Stimulated activated memory B cell treated with anti-CD40 and anti-IgM and Interleukin-4, amounts not matched to agents 10 μg/mL and 1 μg/mL and 100 μg/mL, for 72 hours (primary cell): ENCODE data around the gene POLR2H.

Experiments
- ATAC-seq: fragments of 150-1000 bp; cut with Tn5 transposase; 2 replicates; pipeline ENCODE4 v1.10.0; 2021
- H3K27ac Mint-ChIP-seq: one replicate; pipeline ENCODE4 v1.8.0; 2022; ENCODE audit warnings: mild to moderate bottlenecking, mixed read lengths
- H3K27me3 Mint-ChIP-seq: one replicate; pipeline ENCODE4 v1.8.0; 2022; ENCODE audit warnings: mixed read lengths
- H3K36me3 Mint-ChIP-seq: one replicate; pipeline ENCODE4 v1.8.0; 2022; ENCODE audit warnings: mixed read lengths
- H3K4me1 Mint-ChIP-seq: one replicate; pipeline ENCODE4 v1.8.0; 2022; ENCODE audit warnings: mixed read lengths
- H3K4me3 Mint-ChIP-seq: one replicate; pipeline ENCODE4 v1.8.0; 2022; ENCODE audit warnings: mild to moderate bottlenecking, moderate library complexity, mixed read lengths
- H3K9me3 Mint-ChIP-seq: one replicate; pipeline ENCODE4 v1.8.0; 2022; ENCODE audit warnings: mixed read lengths

POLR2H gene

GRCh38 chr3:184368116-184368515 is 6.6 kb downstream of the POLR2H start:
- Mint-ChIP-seq H3K36me3 (peaks cover 32% of the 10 kb centered on the region), H3K27ac (no peak overlapping the region), H3K4me1 (peaks cover 21% of the 10 kb centered on the region), H3K27me3 (no peaks in the 10 kb centered on the region), H3K9me3 (no peaks in the 10 kb centered on the region), H3K4me3 (no peak overlapping the region)
- no peak for ATAC-seq

- Mint-ChIP-seq H3K9me3 (no peaks in the 10 kb centered on the region), H3K4me1 (peaks cover 17% of the 10 kb centered on the region), H3K4me3 (no peak overlapping the region), H3K36me3 (peaks cover 32% of the 10 kb centered on the region), H3K27ac (no peak overlapping the region), H3K27me3 (no peaks in the 10 kb centered on the region)
- ATAC-seq: no peak
Observed at GRCh38 chr3:184368586-184369183, 7.2 kb downstream of the POLR2H start.

- no peaks in the 10 kb centered on the region for H3K9me3 Mint-ChIP-seq
- H3K4me1 Mint-ChIP-seq: no peaks in the 10 kb centered on the region
- ATAC-seq: peak; percentile 75
- H3K27me3 Mint-ChIP-seq: peaks cover 16% of the 10 kb centered on the region
- H3K4me3 Mint-ChIP-seq: no peak overlapping the region
- no peak overlapping the region for H3K27ac Mint-ChIP-seq
- H3K36me3 Mint-ChIP-seq: peaks cover 24% of the 10 kb centered on the region
Observed at GRCh38 chr3:184371570-184372018, 10.1 kb downstream of the POLR2H start.

GRCh38 chr3:184372296-184372821 is 10.8 kb downstream of the POLR2H start:
- Mint-ChIP-seq H3K27ac (no peak overlapping the region), H3K27me3 (peaks cover 24% of the 10 kb centered on the region), H3K4me3 (no peak overlapping the region), H3K36me3 (peaks cover 16% of the 10 kb centered on the region), H3K4me1 (no peaks in the 10 kb centered on the region), H3K9me3 (no peaks in the 10 kb centered on the region)
- ATAC-seq: no peak

- Mint-ChIP-seq H3K27ac (no peak overlapping the region), H3K4me3 (no peak overlapping the region), H3K27me3 (peaks cover 29% of the 10 kb centered on the region), H3K9me3 (no peaks in the 10 kb centered on the region), H3K4me1 (no peaks in the 10 kb centered on the region), H3K36me3 (peaks cover 11% of the 10 kb centered on the region)
- ATAC-seq: no peak
Observed at GRCh38 chr3:184372911-184373310, 11.4 kb downstream of the POLR2H start.

- Mint-ChIP-seq H3K9me3 (no peaks in the 10 kb centered on the region), H3K4me3 (no peak overlapping the region), H3K4me1 (no peaks in the 10 kb centered on the region), H3K36me3 (peaks cover 7% of the 10 kb centered on the region), H3K27ac (no peak overlapping the region), H3K27me3 (peaks cover 35% of the 10 kb centered on the region)
- no peak for ATAC-seq
Observed at GRCh38 chr3:184373422-184373821, 11.9 kb downstream of the POLR2H start.

- ATAC-seq: no peak
- H3K9me3 Mint-ChIP-seq: no peaks in the 10 kb centered on the region
- no peak overlapping the region for H3K27ac Mint-ChIP-seq
- peaks cover 4% of the 10 kb centered on the region for H3K4me1 Mint-ChIP-seq
- no peaks in the 10 kb centered on the region for H3K36me3 Mint-ChIP-seq
- no peak overlapping the region for H3K4me3 Mint-ChIP-seq
- peaks cover 51% of the 10 kb centered on the region for H3K27me3 Mint-ChIP-seq
Observed at GRCh38 chr3:184375747-184376461, 14.4 kb downstream of the POLR2H start.

- no peaks in the 10 kb centered on the region for H3K9me3 Mint-ChIP-seq
- H3K4me1 Mint-ChIP-seq: peaks cover 14% of the 10 kb centered on the region
- H3K27ac Mint-ChIP-seq: no peak overlapping the region
- no peaks in the 10 kb centered on the region for H3K36me3 Mint-ChIP-seq
- H3K4me3 Mint-ChIP-seq: no peak overlapping the region
- peaks cover 65% of the 10 kb centered on the region for H3K27me3 Mint-ChIP-seq
- no peak for ATAC-seq
Observed at GRCh38 chr3:184377374-184377773, 15.9 kb downstream of the POLR2H start.

- no peaks in the 10 kb centered on the region for H3K36me3 Mint-ChIP-seq
- peak within 1 kb of the TSS; percentile 42 for H3K4me3 Mint-ChIP-seq
- peaks cover 14% of the 10 kb centered on the region for H3K4me1 Mint-ChIP-seq
- H3K27me3 Mint-ChIP-seq: peaks cover 71% of the 10 kb centered on the region
- no peak for ATAC-seq
- no peaks in the 10 kb centered on the region for H3K9me3 Mint-ChIP-seq
- no peak within 1 kb of the TSS for H3K27ac Mint-ChIP-seq
Observed at GRCh38 chr3:184377882-184378445, 16.5 kb downstream of the POLR2H start, which contains the start of gene THPO. TSS of gene THPO (minus strand) at chr3:184378207. CDS start at chr3:184376259, 1,948 bp downstream.

- Mint-ChIP-seq H3K27me3 (peaks cover 80% of the 10 kb centered on the region), H3K4me1 (peaks cover 14% of the 10 kb centered on the region), H3K4me3 (peak overlapping the region; percentile 42), H3K36me3 (no peaks in the 10 kb centered on the region), H3K27ac (no peak overlapping the region), H3K9me3 (no peaks in the 10 kb centered on the region)
- ATAC-seq: no peak
Observed at GRCh38 chr3:184378651-184379357, 17.3 kb downstream of the POLR2H start.

- Mint-ChIP-seq H3K9me3 (no peaks in the 10 kb centered on the region), H3K27me3 (peaks cover 87% of the 10 kb centered on the region), H3K4me1 (peaks cover 14% of the 10 kb centered on the region), H3K4me3 (peak within 1 kb of the TSS; percentile 46), H3K27ac (no peak within 1 kb of the TSS), H3K36me3 (no peaks in the 10 kb centered on the region)
- ATAC-seq: peak; percentile 27
Observed at GRCh38 chr3:184379358-184380184, 18.1 kb downstream of the POLR2H start, which contains the start of gene CHRD. TSS of gene CHRD (plus strand) at chr3:184380054. CDS start at chr3:184380319, 265 bp downstream.

- ATAC-seq: peak; percentile 26
- Mint-ChIP-seq H3K27ac (no peak overlapping the region), H3K9me3 (no peaks in the 10 kb centered on the region), H3K27me3 (peaks cover 91% of the 10 kb centered on the region), H3K4me1 (peaks cover 14% of the 10 kb centered on the region), H3K36me3 (no peaks in the 10 kb centered on the region), H3K4me3 (no peak overlapping the region)
Observed at GRCh38 chr3:184380185-184380626, 18.7 kb downstream of the POLR2H start.

GRCh38 chr3:184380627-184381260 is 19.2 kb downstream of the POLR2H start:
- peak overlapping the region; percentile 46 for H3K4me3 Mint-ChIP-seq
- H3K9me3 Mint-ChIP-seq: no peaks in the 10 kb centered on the region
- H3K27ac Mint-ChIP-seq: no peak overlapping the region
- peaks cover 91% of the 10 kb centered on the region for H3K27me3 Mint-ChIP-seq
- H3K36me3 Mint-ChIP-seq: no peaks in the 10 kb centered on the region
- peaks cover 14% of the 10 kb centered on the region for H3K4me1 Mint-ChIP-seq
- ATAC-seq: peak; percentile 21
